Adrenal gland (tissue), 5 donors: ENCODE results near the gene TMEM132C.

ENCODE experiments used
- POLR2A ChIP-seq, 2 donors: fragments of 450-650 bp; IDR thresholded peaks; one replicate each; pipeline ENCODE4 v1.6.1; 2017; ENCODE audit warnings: antibody characterized with exemption in 2 of 2, mild to moderate bottlenecking in 2 of 2, moderate library complexity in 1 of 2
- TF ChIP-seq, protein P1 (sequence below), 6 experiments: fragments of 450-650 bp in 4 of 6; fragments of 200-600 bp in 2 of 6; sonication (generic) in 1 of 6; IDR thresholded peaks; 1 replicate in 5 of 6; 2 replicates in 1 of 6; pipeline versions ENCODE4 v1.5.1 to v1.8.0; 2016 to 2021; ENCODE audit warnings: antibody characterized with exemption in 6 of 6, mild to moderate bottlenecking in 2 of 6, moderate library complexity in 1 of 6
- donor health status: DM: no; HTN: no; CAD: no.

DNA sequence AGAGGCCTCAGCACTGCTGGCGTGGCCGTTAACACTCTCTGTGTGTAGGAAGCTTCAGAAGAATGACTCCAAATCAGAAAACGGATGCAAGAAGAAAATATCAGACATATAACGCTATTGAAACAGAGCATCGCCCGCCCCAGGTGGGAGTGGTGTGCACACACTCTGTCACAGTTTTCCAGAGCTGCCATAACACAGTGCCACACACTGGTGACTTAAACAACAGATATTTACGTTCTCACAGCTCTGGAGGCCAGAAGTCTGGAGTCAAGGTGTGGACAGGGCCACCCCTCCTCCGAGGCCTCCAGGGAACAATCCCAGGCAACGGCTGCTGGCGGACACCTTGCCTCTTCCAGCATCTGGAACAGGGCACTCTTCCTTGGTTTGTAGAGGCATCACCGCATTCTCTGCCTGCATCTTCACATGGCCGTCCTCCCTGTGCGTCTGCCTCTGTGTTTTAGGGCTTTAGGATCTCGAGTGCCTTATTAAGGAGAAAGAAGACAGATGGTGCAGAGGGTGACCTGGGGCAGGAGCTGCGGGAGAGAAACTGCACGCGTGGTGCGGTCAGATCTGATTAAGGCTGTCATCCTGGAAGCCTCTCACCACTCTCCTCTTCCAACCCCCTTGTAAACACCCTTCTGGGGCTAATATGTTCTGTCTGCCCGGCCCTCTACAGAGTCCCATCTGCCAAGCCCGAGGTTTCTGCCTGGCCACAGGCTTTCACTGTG lies 415.7 kb downstream of the TMEM132C start:
- TF ChIP-seq, protein P1, sequence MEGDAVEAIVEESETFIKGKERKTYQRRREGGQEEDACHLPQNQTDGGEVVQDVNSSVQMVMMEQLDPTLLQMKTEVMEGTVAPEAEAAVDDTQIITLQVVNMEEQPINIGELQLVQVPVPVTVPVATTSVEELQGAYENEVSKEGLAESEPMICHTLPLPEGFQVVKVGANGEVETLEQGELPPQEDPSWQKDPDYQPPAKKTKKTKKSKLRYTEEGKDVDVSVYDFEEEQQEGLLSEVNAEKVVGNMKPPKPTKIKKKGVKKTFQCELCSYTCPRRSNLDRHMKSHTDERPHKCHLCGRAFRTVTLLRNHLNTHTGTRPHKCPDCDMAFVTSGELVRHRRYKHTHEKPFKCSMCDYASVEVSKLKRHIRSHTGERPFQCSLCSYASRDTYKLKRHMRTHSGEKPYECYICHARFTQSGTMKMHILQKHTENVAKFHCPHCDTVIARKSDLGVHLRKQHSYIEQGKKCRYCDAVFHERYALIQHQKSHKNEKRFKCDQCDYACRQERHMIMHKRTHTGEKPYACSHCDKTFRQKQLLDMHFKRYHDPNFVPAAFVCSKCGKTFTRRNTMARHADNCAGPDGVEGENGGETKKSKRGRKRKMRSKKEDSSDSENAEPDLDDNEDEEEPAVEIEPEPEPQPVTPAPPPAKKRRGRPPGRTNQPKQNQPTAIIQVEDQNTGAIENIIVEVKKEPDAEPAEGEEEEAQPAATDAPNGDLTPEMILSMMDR (IDR thresholded peaks at IDR 0.05): no peak
- no peak for TF ChIP-seq POLR2A (IDR thresholded peaks at IDR 0.05)
